SU-DHL-6 (cell line): ENCODE results near the gene PARVB.

ENCODE experiments used
- EZH2phosphoT487 ChIP-seq: fragments of 200-600 bp; sonication (generic), shearing (Covaris generic); conservative IDR thresholded peaks from 2 replicates; pipeline ENCODE4 v1.6.1; 2018; ENCODE audit warnings: mild to moderate bottlenecking, antibody characterized with exemption, low read length, moderate library complexity, mixed read lengths
- TF ChIP-seq, protein P1 (sequence below): fragments of 200-600 bp; sonication (generic); IDR thresholded peaks from one replicate; pipeline ENCODE4 v1.5.1; 2017; ENCODE audit warnings: antibody characterized with exemption, mild to moderate bottlenecking, low read length, moderate library complexity; ENCODE audit not compliant: insufficient read depth, poor library complexity, severe bottlenecking

DNA sequence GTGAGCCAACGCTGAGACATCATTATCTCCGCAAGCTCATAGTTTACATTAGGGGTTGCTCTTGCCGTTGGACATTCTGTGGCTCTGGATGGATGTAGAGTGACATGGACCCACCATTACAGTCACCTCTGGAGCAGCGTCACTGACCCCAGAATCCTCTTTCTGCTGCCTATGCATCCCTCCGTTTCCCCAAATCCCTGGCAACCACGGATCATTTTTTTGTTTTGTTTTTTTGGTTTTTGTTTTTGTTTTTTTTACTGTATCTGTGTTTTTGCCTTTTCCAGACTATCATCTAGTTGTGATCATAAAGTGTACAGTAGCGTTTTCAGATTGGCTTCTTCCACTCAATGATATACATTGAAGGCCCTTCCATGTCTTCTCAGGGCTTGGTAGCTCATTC lies 4.0 kb downstream of the PARVB start:
- TF ChIP-seq, protein P1, sequence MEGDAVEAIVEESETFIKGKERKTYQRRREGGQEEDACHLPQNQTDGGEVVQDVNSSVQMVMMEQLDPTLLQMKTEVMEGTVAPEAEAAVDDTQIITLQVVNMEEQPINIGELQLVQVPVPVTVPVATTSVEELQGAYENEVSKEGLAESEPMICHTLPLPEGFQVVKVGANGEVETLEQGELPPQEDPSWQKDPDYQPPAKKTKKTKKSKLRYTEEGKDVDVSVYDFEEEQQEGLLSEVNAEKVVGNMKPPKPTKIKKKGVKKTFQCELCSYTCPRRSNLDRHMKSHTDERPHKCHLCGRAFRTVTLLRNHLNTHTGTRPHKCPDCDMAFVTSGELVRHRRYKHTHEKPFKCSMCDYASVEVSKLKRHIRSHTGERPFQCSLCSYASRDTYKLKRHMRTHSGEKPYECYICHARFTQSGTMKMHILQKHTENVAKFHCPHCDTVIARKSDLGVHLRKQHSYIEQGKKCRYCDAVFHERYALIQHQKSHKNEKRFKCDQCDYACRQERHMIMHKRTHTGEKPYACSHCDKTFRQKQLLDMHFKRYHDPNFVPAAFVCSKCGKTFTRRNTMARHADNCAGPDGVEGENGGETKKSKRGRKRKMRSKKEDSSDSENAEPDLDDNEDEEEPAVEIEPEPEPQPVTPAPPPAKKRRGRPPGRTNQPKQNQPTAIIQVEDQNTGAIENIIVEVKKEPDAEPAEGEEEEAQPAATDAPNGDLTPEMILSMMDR = no peak
- TF ChIP-seq EZH2phosphoT487 = no peak
